ENCODE results near the gene UTP11.

UTP11 gene

GRCh38 chr1:38053416-38054091, 41.0 kb downstream of the UTP11 start:
- no peak for DNase-seq (ENCODE audit: insufficient read length, low spot score)
- FAIRE-seq = peak; percentile 78
- TF ChIP-seq POLR2AphosphoS5 (IDR thresholded peaks at IDR 0.05; ENCODE audit: low read depth, low read length) (no peak), POLR2A (IDR thresholded peaks at IDR 0.05; ENCODE audit: low read depth, low read length) (no peak), TAF1 (IDR thresholded peaks at IDR 0.05; ENCODE audit: low read depth, low read length) (no peak), POU2F2 (IDR thresholded peaks at IDR 0.05; ENCODE audit: low read depth, low read length) (no peak), SPI1 (IDR thresholded peaks at IDR 0.05; ENCODE audit: low read depth, low read length) (no peak), PAX5 (IDR thresholded peaks at IDR 0.05; ENCODE audit: insufficient read depth, low read length, severe bottlenecking) (no peak)

GRCh38 chr1:38055398-38055797, 42.9 kb downstream of the UTP11 start:
- TF ChIP-seq SPI1 (IDR thresholded peaks at IDR 0.05; ENCODE audit: low read depth, low read length) (no peak), PAX5 (IDR thresholded peaks at IDR 0.05; ENCODE audit: insufficient read depth, low read length, severe bottlenecking) (no peak), TAF1 (IDR thresholded peaks at IDR 0.05; ENCODE audit: low read depth, low read length) (no peak), POU2F2 (IDR thresholded peaks at IDR 0.05; ENCODE audit: low read depth, low read length) (no peak), POLR2A (IDR thresholded peaks at IDR 0.05; ENCODE audit: low read depth, low read length) (no peak), POLR2AphosphoS5 (IDR thresholded peaks at IDR 0.05; ENCODE audit: low read depth, low read length) (no peak)
- FAIRE-seq (no peak), DNase-seq (ENCODE audit: insufficient read length, low spot score) (no peak)

DNA sequence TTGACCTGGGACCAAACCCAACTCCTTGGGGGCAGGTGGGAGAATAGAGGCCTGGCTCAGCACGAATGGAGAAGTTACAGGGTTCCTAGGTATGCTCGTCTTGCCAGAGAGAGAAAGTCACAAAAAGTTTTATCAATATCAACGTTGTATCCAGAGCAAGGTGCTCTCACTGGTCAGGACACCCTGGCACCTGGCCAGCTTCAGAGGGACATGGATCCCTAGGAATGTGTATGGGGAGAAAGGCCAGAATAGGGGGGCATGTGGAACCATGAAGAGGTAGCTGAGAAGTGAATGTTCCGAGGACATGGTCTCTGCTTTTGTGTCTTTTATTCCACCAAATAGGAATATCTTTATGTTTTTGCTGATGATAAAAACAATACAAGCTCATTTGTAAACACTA, 43.4 kb downstream of the UTP11 start:
- FAIRE-seq = no peak
- TF ChIP-seq TAF1 (IDR thresholded peaks at IDR 0.05; ENCODE audit: low read depth, low read length) (no peak), POU2F2 (IDR thresholded peaks at IDR 0.05; ENCODE audit: low read depth, low read length) (no peak), SPI1 (IDR thresholded peaks at IDR 0.05; ENCODE audit: low read depth, low read length) (no peak), POLR2A (IDR thresholded peaks at IDR 0.05; ENCODE audit: low read depth, low read length) (no peak), POLR2AphosphoS5 (IDR thresholded peaks at IDR 0.05; ENCODE audit: low read depth, low read length) (no peak), PAX5 (IDR thresholded peaks at IDR 0.05; ENCODE audit: insufficient read depth, low read length, severe bottlenecking) (no peak)
- DNase-seq (ENCODE audit: insufficient read length, low spot score) = no peak

- DNase-seq (ENCODE audit: insufficient read length, low spot score) (no peak), FAIRE-seq (no peak)
- TF ChIP-seq TAF1 (IDR thresholded peaks at IDR 0.05; ENCODE audit: low read depth, low read length) (no peak), POLR2A (IDR thresholded peaks at IDR 0.05; ENCODE audit: low read depth, low read length) (no peak), POLR2AphosphoS5 (IDR thresholded peaks at IDR 0.05; ENCODE audit: low read depth, low read length) (no peak), SPI1 (IDR thresholded peaks at IDR 0.05; ENCODE audit: low read depth, low read length) (no peak), PAX5 (IDR thresholded peaks at IDR 0.05; ENCODE audit: insufficient read depth, low read length, severe bottlenecking) (no peak), POU2F2 (IDR thresholded peaks at IDR 0.05; ENCODE audit: low read depth, low read length) (no peak)
These were observed 47.2 kb downstream of the UTP11 start for GRCh38 chr1:38059635-38060250.

- FAIRE-seq (no peak), DNase-seq (ENCODE audit: insufficient read length, low spot score) (no peak)
- TF ChIP-seq PAX5 (IDR thresholded peaks at IDR 0.05; ENCODE audit: insufficient read depth, low read length, severe bottlenecking) (no peak), TAF1 (IDR thresholded peaks at IDR 0.05; ENCODE audit: low read depth, low read length) (no peak), POLR2A (IDR thresholded peaks at IDR 0.05; ENCODE audit: low read depth, low read length) (no peak), POLR2AphosphoS5 (IDR thresholded peaks at IDR 0.05; ENCODE audit: low read depth, low read length) (no peak), SPI1 (IDR thresholded peaks at IDR 0.05; ENCODE audit: low read depth, low read length) (no peak), POU2F2 (IDR thresholded peaks at IDR 0.05; ENCODE audit: low read depth, low read length) (no peak)
These were observed 48.0 kb downstream of the UTP11 start for GRCh38 chr1:38060498-38060897.

DNA sequence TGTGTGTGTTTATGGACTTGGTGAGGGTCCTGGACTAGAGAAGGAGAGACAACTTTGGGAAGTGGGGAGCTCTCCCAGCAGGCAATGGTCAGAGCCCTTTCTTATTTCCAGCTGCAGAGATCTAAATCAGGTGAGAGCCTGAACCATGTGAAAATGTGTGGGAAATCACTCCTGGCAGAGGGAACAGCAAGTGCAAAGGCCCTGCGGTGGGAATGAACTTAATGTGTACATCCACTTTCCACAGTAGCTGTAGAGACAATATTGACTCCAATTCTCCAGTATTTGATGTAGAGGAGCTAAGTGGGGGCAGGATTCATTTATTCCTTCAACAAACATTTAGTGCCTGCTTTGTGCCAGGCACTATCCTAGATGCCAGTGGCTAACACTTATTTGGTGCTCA, 48.8 kb downstream of the UTP11 start:
- FAIRE-seq = no peak
- no peak for DNase-seq (ENCODE audit: insufficient read length, low spot score)
- TF ChIP-seq PAX5 (IDR thresholded peaks at IDR 0.05; ENCODE audit: insufficient read depth, low read length, severe bottlenecking) (no peak), TAF1 (IDR thresholded peaks at IDR 0.05; ENCODE audit: low read depth, low read length) (no peak), POLR2AphosphoS5 (IDR thresholded peaks at IDR 0.05; ENCODE audit: low read depth, low read length) (no peak), POLR2A (IDR thresholded peaks at IDR 0.05; ENCODE audit: low read depth, low read length) (no peak), POU2F2 (IDR thresholded peaks at IDR 0.05; ENCODE audit: low read depth, low read length) (no peak), SPI1 (IDR thresholded peaks at IDR 0.05; ENCODE audit: low read depth, low read length) (no peak)

GRCh38 chr1:38061883-38062328, 49.4 kb downstream of the UTP11 start:
- TF ChIP-seq TAF1 (IDR thresholded peaks at IDR 0.05; ENCODE audit: low read depth, low read length) (0 out of 2 replicates have a peak, but pooled peaks have one; percentile 13), SPI1 (IDR thresholded peaks at IDR 0.05; ENCODE audit: low read depth, low read length) (no peak)
- DNase-seq (ENCODE audit: insufficient read length, low spot score) (peak; percentile 53), FAIRE-seq (peak; percentile 91)

DNA sequence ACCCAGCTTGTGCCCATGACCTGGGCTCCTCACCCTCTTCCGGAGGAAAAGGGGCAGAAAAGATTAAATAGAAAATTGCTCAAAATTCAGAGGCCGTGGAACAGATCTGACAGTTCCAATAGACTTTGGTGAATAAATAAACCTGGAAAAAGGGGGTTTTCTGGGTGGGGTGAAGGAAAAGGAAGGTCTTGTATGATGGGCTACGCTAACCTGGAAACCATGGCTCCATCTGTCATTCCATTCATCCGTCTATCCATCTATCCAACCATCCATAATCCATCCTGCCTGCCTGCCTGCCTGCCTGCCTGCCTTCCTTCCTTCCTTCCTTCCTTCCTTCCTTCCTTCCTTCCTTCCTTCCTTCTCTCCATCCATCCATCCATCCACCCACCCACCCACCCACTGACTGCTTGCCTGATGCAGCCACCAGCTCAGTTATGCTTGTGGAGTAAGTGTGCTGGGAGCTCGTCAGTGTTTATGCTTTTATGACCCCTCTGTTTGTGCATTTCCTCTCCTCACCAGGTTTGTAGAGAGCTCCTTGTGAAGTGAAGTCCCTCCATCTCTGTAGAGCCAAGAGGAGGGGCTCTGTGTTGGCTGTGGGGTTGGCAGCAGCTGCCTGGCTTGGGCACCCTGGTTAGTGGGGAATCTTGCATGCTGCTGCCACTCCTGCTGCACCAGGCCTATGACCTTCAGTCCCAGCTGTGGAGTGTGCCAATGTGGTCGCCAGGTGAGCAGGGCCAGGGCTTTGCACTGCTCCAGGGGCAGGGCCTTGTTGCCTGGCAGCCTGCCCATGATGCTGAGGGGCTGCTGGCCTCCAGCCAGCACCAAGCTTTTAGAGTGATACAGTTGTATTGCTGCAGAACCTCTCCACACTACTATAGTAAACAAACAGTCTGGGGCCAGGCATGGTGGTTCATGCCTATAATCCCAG, 50.1 kb downstream of the UTP11 start:
- no peak for DNase-seq (ENCODE audit: insufficient read length, low spot score)

GRCh38 chr1:38063616-38064015, 51.1 kb downstream of the UTP11 start:
- TF ChIP-seq SPI1 (IDR thresholded peaks at IDR 0.05; ENCODE audit: low read depth, low read length) = 0 out of 2 replicates have a peak, but pooled peaks have one; percentile 9
- no peak for TF ChIP-seq POLR2AphosphoS5 (IDR thresholded peaks at IDR 0.05; ENCODE audit: low read depth, low read length)
- TF ChIP-seq POLR2A (IDR thresholded peaks at IDR 0.05; ENCODE audit: low read depth, low read length) = no peak
- TF ChIP-seq POU2F2 (IDR thresholded peaks at IDR 0.05; ENCODE audit: low read depth, low read length) = no peak
- TF ChIP-seq PAX5 (IDR thresholded peaks at IDR 0.05; ENCODE audit: insufficient read depth, low read length, severe bottlenecking) = no peak
- DNase-seq (ENCODE audit: insufficient read length, low spot score) (no peak), FAIRE-seq (no peak)

More for the DNA sequence above, 50.1 kb downstream of the UTP11 start:
- FAIRE-seq = no peak
- TF ChIP-seq POU2F2 (IDR thresholded peaks at IDR 0.05; ENCODE audit: low read depth, low read length) (no peak), PAX5 (IDR thresholded peaks at IDR 0.05; ENCODE audit: insufficient read depth, low read length, severe bottlenecking) (no peak), SPI1 (IDR thresholded peaks at IDR 0.05; ENCODE audit: low read depth, low read length) (no peak), TAF1 (IDR thresholded peaks at IDR 0.05; ENCODE audit: low read depth, low read length) (no peak), POLR2A (IDR thresholded peaks at IDR 0.05; ENCODE audit: low read depth, low read length) (no peak), POLR2AphosphoS5 (IDR thresholded peaks at IDR 0.05; ENCODE audit: low read depth, low read length) (no peak)
